ENCODE data around the gene SPACA9.

SPACA9 gene

GRCh38 chr9:132877824-132878694 is 639 bp upstream of the SPACA9 start, which contains the start of gene AK8:
AK8 (minus strand) TSS chr9:132878284; CDS start chr9:132878255, 29 bp downstream.
- TF ChIP-seq EZH2phosphoT487 (IDR thresholded peaks at IDR 0.05; ENCODE audit: low read depth) (no peak), CTCF (IDR thresholded peaks at IDR 0.05; ENCODE audit: low read depth, low read length) (no peak)
- H3K79me2 ChIP-seq (ENCODE audit: low read length) = no peaks in the 10 kb centered on the region
- H3K9ac ChIP-seq (ENCODE audit: low read length) = peak within 1 kb of the TSS; percentile 90
- no peaks in the 10 kb centered on the region for H3K36me3 ChIP-seq (replicated peaks; ENCODE audit: low read depth, low read length)
- H4K20me1 ChIP-seq (ENCODE audit: insufficient read depth, low read length) = no peaks in the 10 kb centered on the region
- H3K4me3 ChIP-seq (ENCODE audit: low read length) = peak within 1 kb of the TSS; percentile 97
- peak within 1 kb of the TSS; percentile 95 for H2AFZ ChIP-seq (ENCODE audit: low read depth, low read length)
- H3K27ac ChIP-seq (ENCODE audit: low read length) = peak within 1 kb of the TSS; percentile 25; the same call in 1 of the 2 replicates
- H3K4me2 ChIP-seq (ENCODE audit: low read length) = peak within 1 kb of the TSS; percentile 65
- H3K4me1 ChIP-seq (ENCODE audit: low read length) = peaks cover 15% of the 10 kb centered on the region
- no peaks in the 10 kb centered on the region for H3K27me3 ChIP-seq (ENCODE audit: low read depth, low read length)
- H3K9me3 ChIP-seq (ENCODE audit: insufficient read depth, low read length) = no peaks in the 10 kb centered on the region

GRCh38 chr9:132879457-132880323 is 992 bp downstream of the SPACA9 start:
- Histone ChIP-seq H3K36me3 (replicated peaks; ENCODE audit: low read depth, low read length) (no peaks in the 10 kb centered on the region), H3K27me3 (ENCODE audit: low read depth, low read length) (no peaks in the 10 kb centered on the region), H4K20me1 (ENCODE audit: insufficient read depth, low read length) (no peaks in the 10 kb centered on the region), H3K9me3 (ENCODE audit: insufficient read depth, low read length) (no peaks in the 10 kb centered on the region), H3K4me2 (ENCODE audit: low read length) (peak overlapping the region; percentile 65), H3K4me1 (ENCODE audit: low read length) (peaks cover 15% of the 10 kb centered on the region), H3K27ac (ENCODE audit: low read length) (no peak overlapping the region), H3K4me3 (ENCODE audit: low read length) (peak overlapping the region; percentile 97), H3K79me2 (ENCODE audit: low read length) (no peaks in the 10 kb centered on the region), H2AFZ (ENCODE audit: low read depth, low read length) (no peak overlapping the region), H3K9ac (ENCODE audit: low read length) (no peak overlapping the region)
- TF ChIP-seq EZH2phosphoT487 (IDR thresholded peaks at IDR 0.05; ENCODE audit: low read depth) (no peak), CTCF (IDR thresholded peaks at IDR 0.05; ENCODE audit: low read depth, low read length) (no peak)

GRCh38 chr9:132880324-132880661 is 1.6 kb downstream of the SPACA9 start:
- Histone ChIP-seq H3K27ac (ENCODE audit: low read length) (no peak overlapping the region), H3K4me3 (ENCODE audit: low read length) (no peak overlapping the region), H3K36me3 (replicated peaks; ENCODE audit: low read depth, low read length) (no peaks in the 10 kb centered on the region), H3K9me3 (ENCODE audit: insufficient read depth, low read length) (no peaks in the 10 kb centered on the region), H3K4me2 (ENCODE audit: low read length) (no peak overlapping the region), H3K79me2 (ENCODE audit: low read length) (no peaks in the 10 kb centered on the region), H4K20me1 (ENCODE audit: insufficient read depth, low read length) (no peaks in the 10 kb centered on the region), H3K9ac (ENCODE audit: low read length) (no peak overlapping the region), H3K4me1 (ENCODE audit: low read length) (peaks cover 15% of the 10 kb centered on the region), H2AFZ (ENCODE audit: low read depth, low read length) (no peak overlapping the region), H3K27me3 (ENCODE audit: low read depth, low read length) (no peaks in the 10 kb centered on the region)
- TF ChIP-seq CTCF (IDR thresholded peaks at IDR 0.05; ENCODE audit: low read depth, low read length) (no peak), EZH2phosphoT487 (IDR thresholded peaks at IDR 0.05; ENCODE audit: low read depth) (no peak)

GRCh38 chr9:132881826-132882225 is 3.1 kb downstream of the SPACA9 start:
- Histone ChIP-seq H3K27me3 (ENCODE audit: low read depth, low read length) (no peaks in the 10 kb centered on the region), H3K9me3 (ENCODE audit: insufficient read depth, low read length) (no peaks in the 10 kb centered on the region), H4K20me1 (ENCODE audit: insufficient read depth, low read length) (no peaks in the 10 kb centered on the region), H3K9ac (ENCODE audit: low read length) (no peak overlapping the region), H3K79me2 (ENCODE audit: low read length) (no peaks in the 10 kb centered on the region), H3K36me3 (replicated peaks; ENCODE audit: low read depth, low read length) (no peaks in the 10 kb centered on the region), H3K4me2 (ENCODE audit: low read length) (no peak overlapping the region), H3K27ac (ENCODE audit: low read length) (no peak overlapping the region), H3K4me3 (ENCODE audit: low read length) (no peak overlapping the region), H2AFZ (ENCODE audit: low read depth, low read length) (no peak overlapping the region), H3K4me1 (ENCODE audit: low read length) (peaks cover 15% of the 10 kb centered on the region)
- TF ChIP-seq CTCF (IDR thresholded peaks at IDR 0.05; ENCODE audit: low read depth, low read length) = no peak
- TF ChIP-seq EZH2phosphoT487 (IDR thresholded peaks at IDR 0.05; ENCODE audit: low read depth) = no peak

Measured in OCI-LY3 (cell line).